ENCODE results near the gene SCYL1.

GRCh38 chr11:65503949-65504673 is 20.8 kb upstream of the SCYL1 start:
- TF ChIP-seq POLR2A (IDR thresholded peaks at IDR 0.05; ENCODE audit: low read depth) = no peak
- no peak for TF ChIP-seq CTCF (IDR thresholded peaks at IDR 0.05)
- peak in 1 of 2 donors; percentile 55 for TF ChIP-seq POLR2AphosphoS5 (IDR thresholded peaks at IDR 0.05)

All from esophagus muscularis mucosa (tissue), 3 donors.